ENCODE measurements around the gene BBS12.

BBS12 gene

DNA sequence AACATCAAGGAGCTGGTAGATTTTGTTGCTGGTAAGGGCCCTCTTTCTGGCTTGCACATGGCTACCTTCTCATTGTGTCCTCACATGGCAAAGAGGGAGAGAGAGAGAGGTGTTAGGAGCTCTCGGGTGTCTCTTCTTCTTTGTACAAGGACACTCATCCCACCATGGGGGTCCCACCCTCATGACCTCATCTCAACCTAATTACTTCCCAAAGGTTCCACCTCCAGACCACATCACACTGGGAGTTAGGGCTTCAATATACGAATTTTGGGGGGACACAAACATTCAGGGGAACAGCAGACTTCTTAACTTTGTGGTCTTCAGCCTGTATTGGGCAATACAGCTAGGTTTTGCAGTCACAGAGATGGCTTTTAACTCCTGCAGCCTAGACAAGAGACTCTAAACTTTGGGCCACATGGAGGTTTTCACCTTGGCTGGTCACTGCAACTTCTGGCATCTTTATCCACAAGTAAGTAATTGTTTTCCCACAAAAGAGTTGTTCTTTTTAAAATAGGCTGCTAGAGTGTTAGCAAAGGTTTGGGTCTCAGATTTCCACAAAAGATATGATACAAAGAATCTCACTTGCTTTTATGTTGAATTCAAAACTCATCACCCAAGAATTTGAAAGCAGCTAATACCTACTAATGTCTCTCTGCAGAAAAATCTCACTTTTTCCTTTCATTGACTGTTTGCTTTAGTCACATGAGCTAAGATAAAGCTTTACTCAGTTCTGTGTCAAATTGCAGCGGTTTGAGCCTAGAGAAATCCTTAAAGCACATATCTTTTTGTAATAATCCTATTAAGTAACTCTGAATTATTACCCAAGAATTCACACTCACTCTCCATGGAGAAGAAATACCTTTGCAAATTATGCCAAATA is 39.6 kb upstream of the BBS12 start:
- no peak for TF ChIP-seq CTCF (conservative IDR thresholded peaks at IDR 0.05; ENCODE audit: control insufficient read depth, insufficient read depth, low read depth, low read length)
- no peak overlapping the region for H3K4me3 ChIP-seq (ENCODE audit: control insufficient read depth, low read depth, low read length)
- no peak for DNase-seq (ENCODE audit: low read depth)

DNA sequence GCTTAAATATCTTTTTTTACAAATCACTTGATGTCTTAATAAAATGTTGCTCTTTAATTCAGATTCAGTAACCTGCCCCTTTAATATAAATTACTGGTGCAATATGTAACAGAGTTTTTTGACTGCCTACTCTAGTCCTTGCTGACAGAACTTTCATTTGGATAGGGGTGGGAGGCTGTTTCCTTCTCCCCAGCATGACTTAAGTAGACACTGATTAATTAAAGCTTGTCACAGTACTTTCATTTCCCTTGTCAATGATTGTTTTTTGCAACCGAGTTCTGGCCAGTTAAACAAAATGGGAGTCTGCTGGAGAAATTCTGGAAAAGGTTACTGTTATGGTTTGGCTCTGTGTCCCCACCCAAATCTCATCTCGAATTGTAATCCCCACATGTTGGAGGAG is 37.3 kb upstream of the BBS12 start:
- DNase-seq (ENCODE audit: low read depth): no peak
- TF ChIP-seq CTCF (conservative IDR thresholded peaks at IDR 0.05; ENCODE audit: control insufficient read depth, insufficient read depth, low read depth, low read length): no peak
- no peak overlapping the region for H3K4me3 ChIP-seq (ENCODE audit: control insufficient read depth, low read depth, low read length)

DNA sequence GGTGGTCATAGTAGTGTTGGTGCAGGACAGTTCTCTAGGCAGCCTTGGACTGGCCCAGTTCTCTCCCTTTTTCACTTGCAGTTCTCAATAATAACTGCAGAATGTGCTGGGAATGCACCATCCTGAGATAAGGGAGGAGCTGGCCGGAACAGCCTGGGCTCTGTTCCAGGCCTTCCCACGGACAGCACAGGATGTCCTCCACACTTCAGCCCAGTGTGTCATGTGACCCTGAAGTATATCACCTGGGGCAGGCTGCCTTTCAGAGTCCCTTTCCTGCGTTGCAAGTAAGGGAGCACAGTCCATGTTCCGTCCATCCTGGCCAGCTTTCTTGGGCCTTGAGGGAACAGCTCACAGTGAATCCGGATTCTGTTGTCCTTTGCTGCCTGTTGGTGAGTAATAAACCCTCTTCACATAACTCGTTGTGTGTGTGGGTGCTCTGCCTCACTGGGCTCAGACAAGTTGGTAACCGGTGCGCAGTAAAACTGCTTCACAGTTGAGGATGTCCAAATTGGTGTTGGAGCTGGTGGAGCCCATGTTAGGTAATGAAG is 32.3 kb upstream of the BBS12 start:
- peak overlapping the region; percentile 15 for H3K4me3 ChIP-seq (ENCODE audit: control insufficient read depth, low read depth, low read length)

DNA sequence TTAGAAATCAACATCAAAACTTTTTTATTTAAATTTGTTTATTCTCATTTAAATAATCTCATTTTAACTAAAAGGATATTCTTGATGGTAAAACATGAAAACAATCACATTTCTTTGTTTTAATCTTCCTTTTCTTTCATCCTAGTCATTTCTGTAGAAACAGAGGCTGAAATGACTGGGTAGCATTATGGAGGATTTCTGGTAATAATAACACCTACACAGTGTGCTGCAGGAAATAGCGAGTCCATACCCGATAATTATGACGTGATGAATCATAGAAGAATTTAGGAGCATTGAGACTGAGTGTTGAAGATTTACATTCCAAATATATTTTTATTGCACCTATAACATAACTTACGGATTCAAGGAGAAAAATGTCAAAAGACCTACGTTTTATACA is 31.4 kb upstream of the BBS12 start:
- TF ChIP-seq CTCF (conservative IDR thresholded peaks at IDR 0.05; ENCODE audit: control insufficient read depth, insufficient read depth, low read depth, low read length): no peak
- H3K4me3 ChIP-seq (ENCODE audit: control insufficient read depth, low read depth, low read length): no peak overlapping the region
- DNase-seq (ENCODE audit: low read depth): no peak

More for the DNA sequence above, 32.3 kb upstream of the BBS12 start:
- no peak for TF ChIP-seq CTCF (conservative IDR thresholded peaks at IDR 0.05; ENCODE audit: control insufficient read depth, insufficient read depth, low read depth, low read length)
- DNase-seq (ENCODE audit: low read depth): peak; percentile 67

DNA sequence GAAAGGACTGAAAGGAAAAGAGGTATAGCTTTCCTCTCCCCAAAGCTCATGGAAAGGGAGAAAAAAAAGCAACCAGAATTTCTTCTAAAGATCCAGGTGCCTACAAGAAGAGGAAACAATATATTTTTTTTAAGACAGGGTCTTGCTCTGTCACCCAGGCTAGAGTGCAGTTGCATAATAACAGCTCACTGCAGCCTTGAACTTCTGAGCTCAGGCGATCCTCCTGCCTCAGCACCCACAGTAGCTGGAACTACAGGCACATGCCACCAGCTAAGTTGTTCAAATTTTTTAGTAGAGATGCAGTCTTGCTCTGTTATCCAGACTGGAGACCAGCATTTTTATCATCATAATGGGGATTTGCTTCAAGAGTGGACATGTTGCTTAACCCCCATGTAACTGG is 30.5 kb upstream of the BBS12 start:
- H3K4me3 ChIP-seq (ENCODE audit: control insufficient read depth, low read depth, low read length): no peak overlapping the region
- no peak for TF ChIP-seq CTCF (conservative IDR thresholded peaks at IDR 0.05; ENCODE audit: control insufficient read depth, insufficient read depth, low read depth, low read length)
- no peak for DNase-seq (ENCODE audit: low read depth)

DNA sequence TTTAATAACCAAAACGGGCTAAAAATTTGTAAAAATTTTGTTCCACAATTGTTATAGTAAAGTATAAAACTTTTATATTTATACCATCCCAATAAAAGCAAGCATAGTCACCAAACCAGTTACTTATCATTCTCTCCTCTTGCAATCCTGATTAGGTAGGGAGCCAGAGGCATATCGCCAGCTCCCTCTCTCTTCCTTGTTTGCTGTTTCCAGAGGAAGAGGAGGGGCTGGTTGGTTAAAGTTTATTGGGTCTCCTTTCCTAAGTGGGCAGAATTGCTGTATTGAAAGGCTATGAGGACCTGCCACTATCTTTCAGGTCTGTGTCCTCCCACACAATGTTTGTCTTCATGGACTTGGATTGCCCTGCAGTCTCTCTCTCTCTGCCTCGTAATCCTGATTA is 29.6 kb upstream of the BBS12 start:
- no peak for TF ChIP-seq CTCF (conservative IDR thresholded peaks at IDR 0.05; ENCODE audit: control insufficient read depth, insufficient read depth, low read depth, low read length)
- no peak for DNase-seq (ENCODE audit: low read depth)
- no peak overlapping the region for H3K4me3 ChIP-seq (ENCODE audit: control insufficient read depth, low read depth, low read length)
